ENCODE results near the gene LIMS2.
A peak's percentile ranks its signal among the peaks of the same experiment; 100 is the strongest.

Gene LIMS2

DNA sequence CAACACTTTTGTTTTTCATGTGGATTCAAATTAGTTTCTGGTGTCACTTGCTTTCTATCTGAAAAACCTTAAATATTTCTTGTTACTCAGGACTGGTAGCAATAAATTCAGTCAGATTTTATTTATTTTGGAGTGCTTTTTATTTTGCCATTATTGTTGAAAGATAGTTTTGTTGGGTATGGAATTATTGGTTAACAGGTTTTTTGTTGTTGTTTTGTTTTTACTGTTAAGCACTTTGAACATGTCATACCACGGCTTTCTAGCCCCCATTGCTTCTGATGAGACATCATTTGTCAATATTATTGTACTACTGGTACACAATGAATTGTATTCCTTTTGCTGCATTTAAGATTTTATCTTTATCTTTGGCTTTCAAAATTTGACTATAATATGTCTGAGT, 13.1 kb upstream of the LIMS2 start:
- Mint-ChIP-seq H3K27ac (no peak overlapping the region), H3K4me1 (ENCODE audit: low read depth) (no peaks in the 10 kb centered on the region), H3K36me3 (ENCODE audit: low read depth) (peaks cover 8% of the 10 kb centered on the region), H3K9me3 (peaks cover 18% of the 10 kb centered on the region), H3K4me3 (no peak overlapping the region), H3K27me3 (peaks cover 4% of the 10 kb centered on the region)

DNA sequence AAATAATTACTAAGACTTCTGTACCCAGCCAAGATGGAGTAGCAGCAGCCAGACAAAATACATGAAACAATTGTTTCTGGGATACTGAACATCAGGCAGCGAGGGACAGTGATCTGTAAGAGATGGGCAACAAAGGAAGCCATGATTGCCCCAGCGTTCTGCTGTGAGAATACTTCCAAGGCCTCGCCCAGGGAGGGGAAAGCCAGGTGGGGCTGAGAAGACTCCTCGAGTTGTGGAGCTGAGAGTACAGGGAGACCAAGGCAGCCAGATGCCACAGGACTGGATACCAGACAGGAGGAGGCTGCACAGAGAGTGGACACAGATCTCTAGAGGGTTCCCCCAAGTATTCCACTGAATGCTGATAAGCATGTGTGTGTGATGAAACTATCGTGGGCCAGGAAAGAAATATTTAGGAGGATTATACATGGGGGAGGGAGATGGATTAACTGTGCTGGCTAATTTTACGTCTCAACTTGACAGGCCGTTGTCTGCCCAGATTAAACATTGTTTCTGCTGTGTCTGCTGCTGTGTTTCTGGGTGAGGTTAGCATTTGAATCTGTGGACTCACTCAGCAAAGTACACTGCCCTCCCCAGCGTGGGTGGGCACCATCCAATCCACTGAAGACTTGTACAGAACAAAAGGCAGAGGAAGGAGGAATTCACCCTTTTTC, 10.2 kb upstream of the LIMS2 start:
- Mint-ChIP-seq H3K27me3 (peaks cover 4% of the 10 kb centered on the region), H3K27ac (no peak overlapping the region), H3K36me3 (ENCODE audit: low read depth) (no peaks in the 10 kb centered on the region), H3K4me3 (no peak overlapping the region), H3K4me1 (ENCODE audit: low read depth) (no peaks in the 10 kb centered on the region), H3K9me3 (peaks cover 9% of the 10 kb centered on the region)

GRCh38 chr2:127683757-127684156, 8.4 kb upstream of the LIMS2 start:
- no peaks in the 10 kb centered on the region for H3K36me3 Mint-ChIP-seq (ENCODE audit: low read depth)
- H3K4me3 Mint-ChIP-seq: no peak overlapping the region
- peaks cover 4% of the 10 kb centered on the region for H3K27me3 Mint-ChIP-seq
- H3K9me3 Mint-ChIP-seq: peaks cover 8% of the 10 kb centered on the region
- H3K4me1 Mint-ChIP-seq (ENCODE audit: low read depth): no peaks in the 10 kb centered on the region
- no peak overlapping the region for H3K27ac Mint-ChIP-seq

DNA sequence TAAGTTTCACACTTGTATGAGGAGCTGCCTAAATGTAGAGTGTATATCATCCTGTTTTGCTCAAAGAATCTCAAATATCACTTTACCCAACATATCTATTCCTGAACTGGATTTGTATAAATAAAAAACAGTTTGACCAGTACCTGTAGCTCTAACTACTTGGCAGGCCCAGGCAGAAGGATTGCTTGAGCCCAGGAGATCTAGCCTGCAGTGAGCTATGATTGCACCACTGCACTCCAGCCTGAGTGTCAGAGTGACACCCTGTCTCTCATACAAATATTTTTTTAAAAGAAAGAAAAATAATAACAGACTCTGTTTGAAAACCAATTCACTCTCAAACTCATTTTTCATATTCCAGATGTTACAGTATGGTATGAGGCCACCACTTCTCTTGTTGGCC, 7.7 kb upstream of the LIMS2 start:
- Mint-ChIP-seq H3K4me3 (no peak overlapping the region), H3K27ac (no peak overlapping the region), H3K36me3 (ENCODE audit: low read depth) (no peaks in the 10 kb centered on the region), H3K4me1 (ENCODE audit: low read depth) (no peaks in the 10 kb centered on the region), H3K27me3 (peaks cover 9% of the 10 kb centered on the region), H3K9me3 (peaks cover 1% of the 10 kb centered on the region)

- no peak overlapping the region for H3K27ac Mint-ChIP-seq
Measured at GRCh38 chr2:127681976-127682857, 6.9 kb upstream of the LIMS2 start.

DNA sequence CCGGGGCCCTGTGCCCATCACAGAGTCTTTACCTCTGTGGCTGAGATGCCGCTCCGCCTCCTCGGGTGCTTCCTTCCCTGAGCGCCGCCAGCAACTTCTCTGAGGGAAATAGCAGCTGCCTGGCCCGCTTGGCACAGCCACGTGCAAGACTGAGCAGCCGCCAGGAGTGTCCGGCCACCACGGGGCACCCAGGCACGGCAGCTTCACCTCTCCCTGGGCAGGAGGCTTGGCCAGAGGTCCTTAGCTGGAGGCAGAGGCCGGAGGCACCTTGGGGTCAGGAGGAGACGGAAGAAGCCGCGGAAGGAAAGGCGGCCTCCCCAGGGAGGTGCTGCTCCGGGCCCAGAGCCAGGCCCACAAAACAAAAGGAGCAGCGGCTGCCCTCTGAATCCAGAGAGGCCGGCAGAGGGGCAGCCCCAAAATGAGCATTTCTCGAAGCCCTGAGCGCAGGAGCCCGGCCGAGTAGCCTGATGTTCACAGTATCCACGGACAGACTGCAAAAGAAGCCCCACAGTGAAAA, 6.0 kb upstream of the LIMS2 start:
- no peaks in the 10 kb centered on the region for H3K9me3 Mint-ChIP-seq
- H3K36me3 Mint-ChIP-seq (ENCODE audit: low read depth): no peaks in the 10 kb centered on the region
- no peaks in the 10 kb centered on the region for H3K4me1 Mint-ChIP-seq (ENCODE audit: low read depth)
- H3K27me3 Mint-ChIP-seq: peaks cover 17% of the 10 kb centered on the region
- no peak overlapping the region for H3K4me3 Mint-ChIP-seq
- H3K27ac Mint-ChIP-seq: no peak overlapping the region

More at GRCh38 chr2:127681976-127682857, 6.9 kb upstream of the LIMS2 start:
- no peak overlapping the region for H3K4me3 Mint-ChIP-seq
- no peaks in the 10 kb centered on the region for H3K9me3 Mint-ChIP-seq
- H3K4me1 Mint-ChIP-seq (ENCODE audit: low read depth): no peaks in the 10 kb centered on the region
- H3K36me3 Mint-ChIP-seq (ENCODE audit: low read depth): no peaks in the 10 kb centered on the region
- peaks cover 13% of the 10 kb centered on the region for H3K27me3 Mint-ChIP-seq

GRCh38 chr2:127680706-127681287, 5.5 kb upstream of the LIMS2 start:
- Mint-ChIP-seq H3K4me3 (no peak overlapping the region), H3K4me1 (ENCODE audit: low read depth) (peaks cover 4% of the 10 kb centered on the region), H3K27me3 (peaks cover 22% of the 10 kb centered on the region), H3K36me3 (ENCODE audit: low read depth) (no peaks in the 10 kb centered on the region), H3K27ac (no peak overlapping the region), H3K9me3 (no peaks in the 10 kb centered on the region)

GRCh38 chr2:127679680-127680361, 4.5 kb upstream of the LIMS2 start:
- no peaks in the 10 kb centered on the region for H3K9me3 Mint-ChIP-seq
- H3K4me1 Mint-ChIP-seq (ENCODE audit: low read depth): peaks cover 6% of the 10 kb centered on the region
- no peak overlapping the region for H3K27ac Mint-ChIP-seq
- H3K4me3 Mint-ChIP-seq: no peak overlapping the region
- H3K27me3 Mint-ChIP-seq: peaks cover 24% of the 10 kb centered on the region
- no peaks in the 10 kb centered on the region for H3K36me3 Mint-ChIP-seq (ENCODE audit: low read depth)

- Mint-ChIP-seq H3K4me3 (no peak overlapping the region), H3K9me3 (no peaks in the 10 kb centered on the region), H3K27me3 (peaks cover 30% of the 10 kb centered on the region)
Measured at GRCh38 chr2:127678991-127679390, 3.7 kb upstream of the LIMS2 start.

GRCh38 chr2:127678531-127678930, 3.2 kb upstream of the LIMS2 start:
- H3K36me3 Mint-ChIP-seq (ENCODE audit: low read depth): no peaks in the 10 kb centered on the region
- peaks cover 35% of the 10 kb centered on the region for H3K27me3 Mint-ChIP-seq
- peaks cover 6% of the 10 kb centered on the region for H3K4me1 Mint-ChIP-seq (ENCODE audit: low read depth)
- no peak overlapping the region for H3K27ac Mint-ChIP-seq
- no peak overlapping the region for H3K4me3 Mint-ChIP-seq
- H3K9me3 Mint-ChIP-seq: no peaks in the 10 kb centered on the region

More at GRCh38 chr2:127678991-127679390, 3.7 kb upstream of the LIMS2 start:
- no peak overlapping the region for H3K27ac Mint-ChIP-seq
- H3K36me3 Mint-ChIP-seq (ENCODE audit: low read depth): no peaks in the 10 kb centered on the region
- H3K4me1 Mint-ChIP-seq (ENCODE audit: low read depth): peaks cover 6% of the 10 kb centered on the region

GRCh38 chr2:127676906-127677305, 1.6 kb upstream of the LIMS2 start:
- Mint-ChIP-seq H3K9me3 (no peaks in the 10 kb centered on the region), H3K36me3 (ENCODE audit: low read depth) (no peaks in the 10 kb centered on the region), H3K27ac (no peak overlapping the region), H3K27me3 (peaks cover 45% of the 10 kb centered on the region), H3K4me1 (ENCODE audit: low read depth) (peaks cover 6% of the 10 kb centered on the region), H3K4me3 (no peak overlapping the region)

DNA sequence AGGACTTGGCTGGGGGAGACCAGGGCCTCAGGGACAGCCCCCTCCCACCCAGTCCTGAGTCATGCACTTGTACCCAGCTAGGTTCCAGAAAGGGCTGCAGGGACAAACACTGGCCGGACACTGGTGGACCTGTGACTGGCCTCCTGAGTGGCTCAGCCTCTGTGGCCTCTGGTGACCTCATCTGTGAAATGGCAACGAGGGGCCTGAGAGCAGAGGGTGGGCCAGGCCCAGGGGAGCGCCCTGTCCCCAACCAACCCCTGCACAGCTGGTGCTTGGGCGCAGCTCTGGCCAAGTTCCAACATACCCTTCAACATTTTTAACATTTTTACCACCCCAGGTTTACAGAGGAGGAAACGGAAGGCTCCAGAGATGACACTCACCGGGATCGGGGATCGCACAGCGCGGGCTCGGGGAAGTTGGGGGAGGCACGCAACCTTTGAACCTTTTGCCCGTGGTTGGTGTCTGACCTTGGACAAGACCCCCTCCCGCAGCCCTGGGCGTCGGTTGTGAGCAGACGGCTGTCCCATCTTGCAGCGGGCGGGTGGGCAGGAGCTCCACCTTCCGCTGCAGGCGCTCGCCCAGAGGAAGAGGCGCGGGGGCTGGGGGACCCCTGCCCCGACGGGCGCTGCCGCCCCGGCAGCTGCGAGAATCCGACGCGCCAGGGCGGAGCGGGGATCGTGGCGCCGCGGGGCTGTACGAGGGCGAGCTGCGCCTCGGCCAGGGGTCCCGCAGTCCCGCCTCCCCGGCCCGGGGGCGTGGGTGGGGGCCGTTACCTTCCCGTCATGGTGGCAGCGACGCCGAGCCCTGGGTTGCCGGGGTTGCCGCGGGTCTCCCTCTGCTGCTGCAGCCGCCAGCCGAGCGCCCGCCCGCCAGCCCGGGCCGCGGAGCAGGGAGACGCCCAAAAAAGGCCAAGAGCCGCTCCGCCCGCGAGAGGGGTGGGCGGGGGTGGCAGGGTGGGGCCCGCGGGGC, 805 bp downstream of the LIMS2 start:
- H3K4me3 Mint-ChIP-seq: peak overlapping the region; percentile 77
- peaks cover 6% of the 10 kb centered on the region for H3K4me1 Mint-ChIP-seq (ENCODE audit: low read depth)
- no peak overlapping the region for H3K27ac Mint-ChIP-seq

GRCh38 chr2:127673291-127674069, 1.9 kb downstream of the LIMS2 start:
- Mint-ChIP-seq H3K9me3 (no peaks in the 10 kb centered on the region), H3K4me1 (ENCODE audit: low read depth) (peaks cover 6% of the 10 kb centered on the region), H3K27ac (no peak overlapping the region), H3K27me3 (peaks cover 65% of the 10 kb centered on the region), H3K36me3 (ENCODE audit: low read depth) (no peaks in the 10 kb centered on the region), H3K4me3 (no peak overlapping the region)

More for the DNA sequence above, 805 bp downstream of the LIMS2 start:
- H3K9me3 Mint-ChIP-seq: no peaks in the 10 kb centered on the region
- H3K36me3 Mint-ChIP-seq (ENCODE audit: low read depth): no peaks in the 10 kb centered on the region
- H3K27me3 Mint-ChIP-seq: peaks cover 61% of the 10 kb centered on the region
